GM12892 (cell line): ENCODE results near the gene GULP1.

Source experiments
- DNase-seq: peaks from one replicate; pipeline ENCODE4 v3.0.0; 2011; ENCODE audit not compliant: insufficient read length
- FAIRE-seq: peaks from 2 replicates; lab custom pipeline; 2011; peaks lifted over from hg19 to GRCh38; lab: Jason Lieb, UNC
- POLR2A ChIP-seq: IDR thresholded peaks from 2 replicates; pipeline ENCODE4 v1.6.1; 2011; ENCODE audit warnings: low read depth, low read length, control low read depth
- POLR2AphosphoS5 ChIP-seq: IDR thresholded peaks from 2 replicates; pipeline ENCODE4 v1.6.1; 2011; ENCODE audit warnings: low read depth, low read length, control low read depth
- TAF1 ChIP-seq: IDR thresholded peaks from 2 replicates; pipeline ENCODE4 v1.6.1; 2011; ENCODE audit warnings: low read depth, mild to moderate bottlenecking, control low read depth, low read length, borderline replicate concordance

Gene GULP1

DNA sequence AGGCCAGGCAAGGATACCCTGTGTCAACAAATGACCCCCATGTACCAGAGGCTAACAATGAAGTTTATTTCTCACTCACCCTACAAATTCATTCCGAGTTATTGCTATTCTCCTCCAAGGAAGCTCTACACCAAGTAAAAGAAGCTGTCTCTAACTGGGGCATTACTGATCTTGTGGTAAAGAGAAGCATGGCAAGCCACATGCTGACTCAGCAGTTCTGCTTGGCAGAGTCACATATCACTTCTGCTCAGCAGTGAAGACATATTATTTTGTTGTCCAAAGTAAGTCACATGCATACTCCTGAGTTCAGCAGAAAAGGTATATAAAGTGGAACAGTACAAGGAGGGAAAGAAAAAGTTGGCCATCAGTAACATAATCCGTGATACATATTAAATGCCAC is 315.8 kb downstream of the GULP1 start:
- FAIRE-seq = no peak
- DNase-seq = no peak
- no peak for TF ChIP-seq POLR2A
- TF ChIP-seq POLR2AphosphoS5 = no peak
- no peak for TF ChIP-seq TAF1

DNA sequence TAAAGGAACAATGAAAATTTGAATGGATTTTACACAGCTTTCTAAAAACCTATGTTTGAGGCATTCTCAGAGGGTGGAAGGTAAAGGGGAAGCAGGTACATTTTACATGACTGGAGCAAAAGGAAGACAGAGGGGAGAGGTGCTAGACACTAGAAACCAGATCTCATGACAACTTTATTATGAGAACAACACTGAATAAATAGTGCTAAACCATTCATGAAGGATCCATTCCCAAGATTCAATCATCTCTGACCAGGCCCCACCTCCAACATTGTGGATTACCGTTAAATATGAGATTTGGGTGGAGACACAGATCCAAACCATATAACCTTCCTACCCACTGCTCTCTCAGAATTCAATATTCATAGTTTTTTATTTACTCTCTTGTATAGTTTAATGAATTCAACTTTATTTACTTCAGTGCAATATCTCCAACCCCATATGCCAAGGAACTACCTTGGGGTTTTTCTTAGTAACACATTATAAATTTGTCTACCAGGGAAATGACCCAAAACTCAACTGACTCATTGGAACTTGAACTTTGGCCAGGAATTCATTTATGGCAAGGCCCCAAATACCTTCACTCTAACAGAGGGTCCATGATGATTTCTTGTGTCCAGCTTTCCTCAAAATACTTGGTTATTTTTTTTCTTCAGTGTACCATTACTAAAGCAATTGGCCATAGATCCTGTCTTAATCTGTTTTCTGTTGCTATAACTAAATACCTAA is 317.8 kb downstream of the GULP1 start:
- FAIRE-seq (no peak), DNase-seq (no peak)
- TF ChIP-seq POLR2A (no peak), TAF1 (no peak), POLR2AphosphoS5 (no peak)

DNA sequence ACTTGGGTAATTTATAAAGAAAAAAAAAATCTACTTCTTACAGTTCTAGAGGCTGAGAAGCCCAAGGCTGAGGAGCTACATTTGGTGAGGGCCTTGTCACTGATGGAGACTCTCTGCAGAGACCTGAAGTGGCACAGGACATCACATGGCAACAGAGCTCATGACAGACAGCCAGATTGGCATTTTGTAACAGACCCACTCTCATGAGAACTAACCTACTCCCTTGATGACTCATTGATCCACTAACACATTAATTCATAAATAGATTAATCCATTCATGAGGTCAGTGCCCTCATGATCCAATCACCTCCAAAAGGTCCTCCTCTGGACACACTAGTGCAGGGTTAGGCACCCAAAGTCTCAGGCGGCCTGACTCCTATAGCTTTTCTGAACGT is 318.4 kb downstream of the GULP1 start:
- FAIRE-seq (no peak), DNase-seq (no peak)
- no peak for TF ChIP-seq POLR2A
- no peak for TF ChIP-seq TAF1
- TF ChIP-seq POLR2AphosphoS5 = no peak

DNA sequence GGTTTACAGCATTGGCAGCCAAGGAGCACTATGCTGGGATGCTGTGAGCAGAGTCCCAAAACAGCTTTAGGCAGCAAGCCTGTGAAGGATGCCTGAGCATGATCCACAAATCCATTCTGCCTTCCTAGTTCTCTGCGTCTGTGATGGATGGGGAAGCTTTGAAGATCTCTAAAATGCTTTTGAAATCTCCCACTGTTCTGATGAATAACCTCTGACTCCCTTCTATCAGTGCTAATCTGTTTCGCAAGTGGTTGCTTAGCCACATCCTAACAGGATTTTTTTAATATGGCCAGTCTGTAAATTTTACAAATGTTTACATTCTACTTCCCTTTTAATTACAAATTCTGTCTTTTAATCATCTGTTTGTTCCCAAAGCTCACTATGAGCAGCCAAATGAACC is 319.2 kb downstream of the GULP1 start:
- FAIRE-seq (no peak), DNase-seq (no peak)
- TF ChIP-seq POLR2AphosphoS5 (no peak), POLR2A (no peak), TAF1 (no peak)

DNA sequence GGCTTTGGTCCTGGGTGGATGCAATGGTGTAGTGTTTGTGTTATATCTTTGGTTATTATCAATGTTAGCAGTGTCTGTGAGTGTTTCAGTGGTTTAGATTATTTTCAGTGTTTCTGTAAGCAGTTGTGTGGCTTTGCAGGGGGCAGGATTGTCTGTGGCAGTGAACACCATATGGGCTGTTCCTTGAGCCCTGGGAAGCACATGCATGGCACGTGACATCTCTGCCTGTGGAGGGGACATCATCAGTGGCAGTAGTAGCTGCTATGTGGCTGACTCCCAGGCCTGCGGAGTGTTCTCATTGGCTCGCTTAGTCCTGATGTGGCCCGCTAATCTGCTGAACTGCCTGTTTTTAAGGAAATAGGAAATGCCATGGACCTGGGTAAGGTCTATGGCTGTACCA is 327.5 kb downstream of the GULP1 start:
- DNase-seq (no peak), FAIRE-seq (no peak)
- no peak for TF ChIP-seq POLR2A
- no peak for TF ChIP-seq TAF1
- TF ChIP-seq POLR2AphosphoS5 = no peak

DNA sequence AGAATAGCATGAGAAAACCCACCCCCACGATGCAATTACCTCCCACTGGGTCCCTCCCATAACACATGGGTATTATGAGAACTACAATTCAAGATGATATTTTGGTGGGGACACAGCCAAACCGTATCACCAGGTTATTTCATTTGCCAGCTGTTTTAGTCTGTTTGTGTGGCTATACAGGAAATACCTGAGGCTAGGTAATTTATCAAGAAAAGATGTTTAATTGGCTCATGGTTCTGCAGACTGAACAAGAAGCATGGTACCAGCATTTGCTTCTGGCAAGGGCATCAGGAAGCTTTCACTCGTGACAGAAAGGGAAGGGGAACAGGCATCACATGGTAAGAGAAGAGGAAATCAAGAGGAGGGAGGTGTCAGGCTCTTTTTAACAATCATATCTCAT is 329.2 kb downstream of the GULP1 start:
- no peak for FAIRE-seq
- no peak for TF ChIP-seq POLR2A
- TF ChIP-seq TAF1 = no peak
- no peak for TF ChIP-seq POLR2AphosphoS5
- no peak for DNase-seq

DNA sequence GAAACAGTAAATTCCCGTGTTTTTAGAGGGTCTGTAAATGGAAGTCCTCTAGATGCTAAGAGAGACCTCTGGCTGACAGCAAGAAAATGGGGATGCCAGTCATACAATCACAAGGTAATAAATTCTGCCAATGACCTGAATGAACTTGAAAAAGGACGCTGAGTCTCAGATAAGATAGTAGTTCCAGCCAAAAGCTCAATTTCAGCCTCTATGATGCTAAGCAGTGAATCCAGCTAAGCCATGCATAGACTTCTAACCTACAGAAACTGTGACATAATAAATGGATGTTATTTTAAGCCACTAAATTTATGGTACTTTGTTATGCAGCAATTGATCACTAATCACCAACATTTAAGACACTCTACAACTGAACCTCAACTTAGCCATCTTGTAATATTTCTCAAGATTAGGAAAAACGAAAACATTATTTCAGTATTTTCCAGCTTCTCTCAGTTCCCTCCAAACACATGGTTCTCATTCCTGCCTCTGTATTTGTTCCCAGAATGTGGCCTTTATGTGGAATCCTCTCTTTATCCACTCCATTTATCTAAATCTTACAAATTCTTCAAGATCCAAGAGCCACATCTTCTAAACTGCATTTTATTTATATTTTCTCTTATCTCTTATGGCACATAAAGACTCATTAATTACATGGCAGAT is 331.1 kb downstream of the GULP1 start:
- no peak for FAIRE-seq

DNA sequence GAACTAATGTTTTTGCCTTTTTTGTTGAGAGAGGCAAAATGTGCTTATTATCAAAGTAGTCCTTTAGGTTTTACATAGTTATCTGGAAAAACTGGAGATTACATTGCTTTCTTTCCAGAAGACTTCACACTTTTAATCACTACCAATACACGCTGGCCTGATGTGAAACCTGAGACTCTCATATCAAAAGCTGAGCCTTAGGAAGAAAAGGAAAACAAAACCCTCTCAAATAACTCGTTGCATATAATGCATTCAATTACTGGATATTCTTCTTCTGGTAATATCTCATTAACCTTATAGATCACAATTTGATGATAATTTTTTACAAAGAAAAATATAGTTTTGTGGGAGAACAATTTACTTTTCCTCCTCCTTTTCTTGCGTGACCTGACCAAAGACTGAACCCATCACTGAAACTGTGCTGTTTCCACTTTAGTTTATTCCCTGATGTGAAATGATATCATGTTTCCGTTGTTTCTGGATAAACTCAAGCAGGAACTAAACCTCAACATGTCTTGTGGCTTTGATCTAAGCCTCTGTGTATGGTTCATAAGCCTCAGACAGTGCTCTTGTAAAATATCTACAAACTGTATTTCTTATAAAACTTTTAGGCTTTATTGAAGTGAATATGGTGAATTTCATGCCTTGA is 332.4 kb downstream of the GULP1 start:
- DNase-seq (no peak), FAIRE-seq (no peak)
- no peak for TF ChIP-seq POLR2AphosphoS5
- no peak for TF ChIP-seq TAF1
- TF ChIP-seq POLR2A = no peak

More for the DNA sequence above, 331.1 kb downstream of the GULP1 start:
- TF ChIP-seq POLR2A = no peak
- no peak for TF ChIP-seq POLR2AphosphoS5
- TF ChIP-seq TAF1 = no peak
- DNase-seq = no peak

DNA sequence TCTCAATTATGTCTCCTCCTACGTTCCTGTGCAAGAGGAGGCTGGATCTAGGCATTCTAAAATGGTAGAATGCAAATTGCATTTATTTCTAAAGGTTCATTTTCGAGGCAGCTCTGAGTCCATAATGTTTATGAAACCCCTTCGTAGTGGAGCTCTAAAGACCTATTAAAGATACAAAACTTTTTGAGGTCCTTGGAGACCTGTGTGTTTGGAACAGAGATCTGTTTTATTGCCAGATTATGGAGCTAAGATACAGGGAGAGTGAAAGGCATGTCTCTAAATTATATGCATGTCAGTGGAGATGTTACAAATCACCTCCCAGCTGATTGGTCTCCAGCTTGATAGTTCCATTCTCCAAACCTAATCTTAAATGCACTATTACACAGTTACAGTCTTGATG is 335.8 kb downstream of the GULP1 start:
- TF ChIP-seq TAF1 = no peak
- no peak for TF ChIP-seq POLR2AphosphoS5
- no peak for TF ChIP-seq POLR2A
- no peak for DNase-seq
- FAIRE-seq = no peak

DNA sequence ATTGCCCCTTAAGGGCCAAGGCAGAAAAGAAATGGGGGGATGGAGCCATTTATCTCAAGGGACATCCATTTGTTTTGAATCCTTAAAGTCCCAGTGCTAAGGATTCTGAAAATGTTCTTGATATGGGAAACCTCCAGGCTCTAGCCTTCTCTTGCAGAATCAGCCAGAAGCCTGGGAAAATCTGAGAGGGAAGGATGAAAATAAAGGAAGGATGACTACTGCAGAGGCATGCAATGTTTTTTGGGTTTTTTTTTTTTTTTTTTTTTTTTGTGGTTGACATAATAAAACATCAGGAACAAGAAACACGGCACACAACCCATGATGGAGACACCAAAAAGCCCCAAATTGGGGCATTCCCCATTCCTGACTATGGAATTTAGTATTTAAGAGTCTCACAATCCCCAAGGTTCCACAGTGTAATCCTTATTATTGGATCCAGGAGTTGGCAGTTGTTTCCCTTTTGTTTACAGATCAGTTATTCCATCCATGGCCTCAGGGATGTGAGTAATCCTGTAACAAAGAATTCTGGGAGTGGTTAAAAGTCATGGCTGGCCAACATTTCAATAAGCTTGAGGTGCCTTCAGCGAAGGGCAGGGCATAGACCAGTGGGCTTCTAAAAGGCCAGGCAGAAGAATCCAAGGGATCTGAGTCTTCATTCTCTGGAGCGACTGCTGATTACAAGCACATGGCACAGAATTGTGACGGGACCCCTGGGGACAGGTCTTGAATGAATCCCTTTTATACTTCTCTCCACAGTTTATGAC is 337.5 kb downstream of the GULP1 start:
- DNase-seq (no peak), FAIRE-seq (no peak)

More for the DNA sequence above, 337.5 kb downstream of the GULP1 start:
- TF ChIP-seq POLR2A (no peak), TAF1 (no peak), POLR2AphosphoS5 (no peak)
